Amniotic epithelial cell (primary cell): Measurements from ENCODE around the gene ABHD16A.
"Not testable (repeated sequence)": the region's sequence is repeated elsewhere in the genome, so short reads cannot be mapped to it uniquely, and the experiment has no call there.

Experiments used
- DNase-seq: peaks from one replicate; pipeline ENCODE4 v3.0.0-alpha.2; 2010; ENCODE audit warnings: low read depth

Gene ABHD16A

DNA sequence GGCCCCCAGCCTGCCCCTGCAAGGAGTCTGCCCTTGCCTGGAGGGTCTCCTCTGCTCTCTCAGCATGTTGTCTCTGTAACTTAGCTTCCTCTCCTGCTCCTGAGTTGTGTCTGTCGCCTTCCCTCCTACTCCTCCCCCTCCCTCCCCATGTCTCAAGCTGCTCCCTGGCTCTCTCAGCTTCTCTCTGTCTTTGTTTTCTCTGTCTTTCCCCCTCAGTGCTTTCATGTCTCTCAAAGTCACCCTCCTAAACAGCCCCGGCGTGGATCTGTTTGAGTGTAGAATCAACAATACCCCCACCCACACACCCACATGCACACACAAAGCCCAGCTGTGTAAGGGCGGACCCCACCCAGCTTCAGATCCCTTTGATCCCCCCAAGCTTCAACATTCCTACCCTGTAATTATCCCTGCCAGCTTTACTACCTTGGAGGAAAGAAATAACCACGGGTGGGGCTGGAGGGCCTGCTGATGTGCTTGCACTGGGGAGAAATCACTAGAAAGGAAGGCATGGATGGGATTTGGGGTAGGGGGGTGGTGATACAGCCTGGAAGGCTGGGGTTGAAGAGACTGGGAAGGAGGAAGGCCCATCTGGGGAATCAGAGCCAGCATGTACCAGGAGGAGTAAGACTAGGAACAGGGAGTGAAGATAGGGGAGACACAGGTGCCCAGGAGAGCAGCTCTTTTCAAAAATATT, 11.0 kb upstream of the ABHD16A start:
- no peak for DNase-seq

DNA sequence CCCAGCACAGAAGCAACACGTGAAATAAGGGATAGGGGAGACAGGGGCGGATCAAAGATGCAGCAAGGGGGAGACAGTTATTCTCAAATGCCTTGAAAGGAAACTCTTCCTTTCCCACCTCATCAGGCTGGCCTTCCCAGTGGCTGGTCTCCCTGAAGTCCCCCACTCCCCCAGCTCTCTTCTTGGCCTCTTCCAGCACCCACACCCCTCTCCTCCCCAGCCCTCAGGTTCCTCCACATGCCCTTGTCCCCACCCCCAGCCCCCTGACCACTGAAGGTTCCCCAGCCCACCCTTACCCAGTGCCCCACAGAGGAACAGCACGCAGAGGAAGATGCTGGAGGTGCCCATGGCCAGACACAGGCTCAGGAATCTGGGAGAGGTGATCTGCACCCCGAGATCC, 10.3 kb upstream of the ABHD16A start:
- no peak for DNase-seq

DNA sequence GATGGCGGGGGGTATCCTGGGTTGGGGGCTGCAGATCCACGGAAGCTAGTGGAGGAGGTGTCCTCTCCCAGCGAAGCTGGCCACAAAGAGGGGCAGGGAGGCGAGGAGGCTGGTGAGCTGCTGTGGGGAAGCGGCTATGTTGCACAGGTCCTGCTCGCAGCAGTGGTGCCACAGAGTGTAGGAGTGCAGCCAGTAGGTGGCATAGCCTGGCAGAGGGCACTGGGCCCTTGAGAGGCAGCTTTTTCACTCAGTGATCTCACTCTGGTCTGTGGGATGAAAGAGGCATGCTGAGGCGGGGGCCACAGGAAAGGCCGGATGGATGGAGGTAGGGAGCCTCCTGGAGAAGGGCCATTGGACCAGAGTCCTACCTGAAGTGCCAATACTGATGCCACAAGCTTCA, 9.2 kb upstream of the ABHD16A start:
- DNase-seq: no peak

DNA sequence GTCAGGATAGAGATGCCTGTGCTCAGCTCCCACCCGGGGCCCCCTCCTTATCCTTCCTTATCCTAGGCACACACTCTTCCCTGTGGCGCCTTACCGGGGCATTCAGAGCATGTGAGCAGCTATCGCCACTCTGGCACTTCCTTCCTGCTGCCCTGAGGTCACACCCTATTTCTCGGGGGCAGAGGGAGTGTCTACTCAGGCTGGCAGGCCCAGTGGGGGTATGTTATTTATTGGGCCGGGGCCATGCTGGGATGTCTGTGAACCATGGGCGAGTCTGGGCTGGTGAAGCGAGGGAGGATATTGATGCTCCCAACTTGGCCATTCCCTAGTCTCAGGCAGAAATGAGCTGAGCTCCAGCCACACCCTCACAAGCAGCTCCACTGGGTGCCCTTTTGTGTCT, 8.1 kb upstream of the ABHD16A start:
- DNase-seq: no peak

DNA sequence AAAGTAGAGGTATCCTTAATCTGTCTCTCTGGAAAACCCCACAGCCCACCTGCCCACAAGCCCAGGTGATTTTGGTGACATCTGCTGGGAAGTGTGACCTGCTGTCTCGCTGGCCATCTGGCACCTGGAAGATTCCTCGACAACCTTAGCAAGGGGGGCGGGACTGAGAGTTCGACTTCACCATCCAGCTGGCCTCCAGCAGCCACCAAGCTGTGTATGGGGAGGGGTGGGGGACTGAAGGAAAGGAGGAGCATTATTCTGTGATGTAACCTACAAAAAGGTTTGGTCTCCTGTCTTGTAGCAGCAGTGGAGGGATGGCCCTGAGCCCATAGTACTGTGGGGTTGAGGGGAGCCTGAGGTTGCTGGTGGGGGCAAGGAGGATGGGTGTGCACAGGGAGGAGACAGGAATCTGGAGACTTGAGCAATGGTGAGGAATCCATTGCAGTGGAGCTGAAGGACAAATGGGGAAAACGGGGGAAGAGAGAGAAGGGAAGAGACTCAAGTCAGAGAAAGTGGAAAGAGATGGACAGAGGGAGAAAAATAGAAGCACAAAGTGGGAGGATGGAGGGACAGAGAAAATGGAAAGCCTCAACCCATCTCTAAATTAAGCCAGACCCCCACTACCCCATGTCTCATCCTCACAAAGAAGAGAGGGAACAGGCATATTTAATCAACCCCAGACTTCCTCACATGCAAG, 7.5 kb upstream of the ABHD16A start:
- no peak for DNase-seq

DNA sequence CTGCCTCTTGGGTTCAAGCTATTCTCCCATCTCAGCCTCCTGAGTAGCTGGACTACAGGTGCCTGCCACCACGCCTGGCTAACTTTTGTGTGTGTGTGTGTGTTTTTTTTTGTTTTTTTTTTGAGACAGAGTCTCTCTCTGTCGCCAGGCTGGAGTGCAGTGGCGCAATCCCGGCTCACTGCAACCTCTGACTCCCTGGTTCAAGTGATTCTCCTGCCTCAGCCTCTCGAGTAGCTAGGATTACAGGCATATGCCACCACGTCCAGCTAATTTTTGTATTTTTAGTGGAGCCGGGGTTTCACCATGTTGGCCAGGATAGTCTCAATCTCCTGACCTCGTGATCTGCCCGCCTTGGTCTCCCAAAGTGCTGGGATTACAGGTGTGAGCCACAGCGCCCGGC, 6.0 kb upstream of the ABHD16A start:
- DNase-seq: not testable (repeated sequence)

DNA sequence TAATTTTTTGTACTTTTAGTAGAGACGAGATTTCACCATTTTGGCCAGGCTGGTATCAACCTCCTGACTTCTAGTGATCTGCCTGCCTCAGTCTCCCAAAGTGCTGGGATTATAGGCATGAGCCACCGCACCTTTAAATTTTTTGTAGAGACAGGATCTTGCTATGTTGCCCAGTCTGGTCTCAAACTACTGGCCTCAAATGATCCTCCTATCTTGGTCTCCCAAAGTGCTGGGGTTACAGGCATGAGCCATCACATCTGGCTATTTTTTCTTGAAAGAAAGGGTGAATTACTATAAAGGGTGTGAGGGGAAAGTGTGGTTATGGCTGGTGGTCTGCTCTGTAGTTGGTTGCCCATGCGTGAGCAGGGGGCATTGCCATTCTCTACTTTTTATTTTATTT, 5.1 kb upstream of the ABHD16A start:
- DNase-seq: no peak

DNA sequence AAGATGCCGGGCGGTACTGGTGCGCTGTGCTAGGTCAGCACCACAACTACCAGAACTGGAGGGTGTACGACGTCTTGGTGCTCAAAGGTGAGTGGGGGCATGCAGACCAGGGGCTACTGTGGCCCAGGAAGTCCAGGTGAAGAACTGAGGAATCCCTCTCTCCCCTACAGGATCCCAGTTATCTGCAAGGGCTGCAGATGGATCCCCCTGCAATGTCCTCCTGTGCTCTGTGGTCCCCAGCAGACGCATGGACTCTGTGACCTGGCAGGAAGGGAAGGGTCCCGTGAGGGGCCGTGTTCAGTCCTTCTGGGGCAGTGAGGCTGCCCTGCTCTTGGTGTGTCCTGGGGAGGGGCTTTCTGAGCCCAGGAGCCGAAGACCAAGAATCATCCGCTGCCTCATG, 4.6 kb upstream of the ABHD16A start:
- DNase-seq: no peak

DNA sequence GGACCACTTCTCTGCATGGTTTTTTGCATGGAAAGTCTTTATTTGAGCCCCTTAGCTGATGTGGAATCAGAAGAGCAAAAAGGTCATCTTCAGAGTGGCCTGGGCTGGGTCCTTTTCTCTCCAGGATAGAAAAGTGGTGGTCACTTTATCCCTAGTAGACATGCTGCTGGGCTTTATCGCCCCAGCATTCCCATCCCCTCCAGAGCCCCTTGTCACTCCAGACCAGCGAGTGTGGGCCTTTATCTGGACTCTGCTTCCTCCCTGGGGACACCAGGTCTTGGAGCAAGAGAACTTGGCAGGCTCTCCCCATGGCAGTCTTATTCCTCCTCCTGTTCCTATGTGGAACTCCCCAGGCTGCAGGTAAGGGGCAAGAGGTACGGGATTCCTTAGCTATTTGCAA, 3.5 kb upstream of the ABHD16A start, which contains the start of gene LY6G6F:
Gene LY6G6F (plus strand): TSS at position 268 of the 400 bp plus-strand sequence. CDS start 41 bp downstream, at position 309.
- no peak for DNase-seq

DNA sequence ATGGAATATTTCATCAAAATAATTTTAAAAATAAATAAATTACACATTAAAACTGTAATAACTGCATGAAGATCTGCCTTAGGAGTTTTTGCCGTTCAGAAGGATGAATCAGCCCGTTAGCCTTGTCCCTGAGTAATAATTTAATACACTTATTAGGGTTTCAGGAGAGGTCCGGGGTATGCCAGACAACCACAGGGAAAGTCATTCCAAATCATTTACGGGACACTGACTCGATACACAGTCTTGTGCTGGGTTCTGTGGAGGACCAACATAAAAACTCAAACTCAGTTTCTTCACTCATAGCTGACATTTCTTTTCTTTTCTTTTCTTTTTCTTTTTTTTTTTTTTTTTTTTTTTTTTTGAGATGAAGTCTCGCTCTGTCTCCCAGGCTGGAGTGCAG, 2.8 kb upstream of the ABHD16A start:
- no peak for DNase-seq

DNA sequence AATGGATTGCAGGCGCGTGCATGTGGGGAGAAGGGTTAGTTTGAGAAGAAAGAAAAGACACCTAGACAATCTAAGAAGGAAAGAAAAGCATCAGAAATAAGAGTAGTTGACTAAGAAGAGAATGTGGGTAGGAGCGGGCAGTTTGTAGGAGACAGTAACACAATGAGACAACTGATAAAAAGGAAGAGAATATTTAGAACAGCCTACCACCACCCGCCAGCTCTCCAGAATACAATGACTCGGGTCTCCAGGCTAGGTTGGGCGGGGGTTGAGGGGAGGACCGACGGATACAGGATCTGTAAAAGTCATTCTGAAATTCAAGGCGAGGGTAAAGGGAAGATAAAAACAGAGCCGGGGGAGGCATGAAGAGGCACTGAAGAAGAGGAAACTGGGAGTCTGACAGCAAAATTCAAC, 712 bp downstream of the ABHD16A start:
- no peak for DNase-seq

DNA sequence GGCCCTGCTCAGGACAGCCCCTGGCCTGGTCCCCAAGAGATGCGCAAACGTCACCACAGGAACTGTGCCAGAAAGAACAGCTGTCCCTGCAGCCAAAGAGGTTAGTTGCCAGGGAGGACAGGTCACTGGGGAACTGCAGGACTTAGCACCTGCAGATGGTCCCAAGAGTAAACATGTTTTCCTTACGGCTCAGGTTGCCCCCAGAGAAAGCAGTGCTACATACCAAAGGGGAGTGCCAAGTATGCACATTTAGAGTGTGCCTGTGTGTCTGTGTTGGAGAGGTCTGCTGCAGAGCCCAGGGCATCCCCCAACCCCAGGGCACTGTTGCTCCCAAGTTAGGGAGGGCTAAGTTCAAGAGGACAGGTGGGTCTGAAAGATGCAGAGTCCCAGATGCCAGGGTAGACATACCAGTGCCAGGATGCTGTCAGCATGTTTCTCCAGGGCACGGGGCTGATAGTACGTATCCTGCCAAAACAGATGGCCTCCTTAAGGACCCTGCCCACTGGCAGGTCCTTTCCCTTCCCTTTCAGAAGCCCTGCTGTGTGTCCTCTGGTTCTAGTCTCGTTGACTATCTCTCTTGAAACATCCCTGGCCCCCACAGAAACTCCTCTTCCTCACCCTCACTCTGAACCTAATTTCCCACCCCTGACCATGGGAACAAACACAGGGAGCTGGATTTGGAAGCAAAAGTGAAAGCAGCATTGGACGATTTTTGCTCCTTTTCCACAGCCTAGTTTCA, 1.3 kb downstream of the ABHD16A start:
- DNase-seq: no peak

DNA sequence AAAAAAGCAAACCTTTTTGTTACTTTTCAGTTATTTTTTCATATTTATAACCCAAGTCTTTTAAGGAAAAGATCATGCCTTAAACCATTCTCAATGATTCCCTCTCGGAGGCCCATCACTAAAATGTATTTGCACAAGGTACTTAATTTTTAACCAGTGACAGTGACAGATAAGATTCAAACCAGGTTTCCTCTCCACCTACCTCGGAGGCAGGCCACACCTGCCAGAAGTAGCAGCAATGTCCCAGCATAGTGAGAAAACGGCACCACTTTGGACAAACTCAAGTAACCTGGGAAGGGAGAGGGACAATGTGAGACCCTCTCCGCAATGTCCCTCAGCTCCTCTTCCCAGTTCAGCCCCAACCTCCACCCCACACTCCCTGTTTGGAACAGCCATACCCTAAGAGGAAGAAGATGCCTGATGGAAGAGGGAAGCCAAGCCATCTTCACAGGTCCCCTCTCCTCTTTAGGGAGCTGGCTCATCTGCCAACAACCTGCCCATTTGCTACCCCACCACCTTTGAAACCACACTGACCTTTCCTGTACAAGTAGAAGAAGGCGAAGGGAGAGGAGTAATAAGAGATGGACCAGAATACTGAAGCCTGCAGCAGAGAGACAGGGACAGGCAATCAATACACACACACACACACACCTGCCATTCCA, 2.3 kb downstream of the ABHD16A start:
- no peak for DNase-seq

DNA sequence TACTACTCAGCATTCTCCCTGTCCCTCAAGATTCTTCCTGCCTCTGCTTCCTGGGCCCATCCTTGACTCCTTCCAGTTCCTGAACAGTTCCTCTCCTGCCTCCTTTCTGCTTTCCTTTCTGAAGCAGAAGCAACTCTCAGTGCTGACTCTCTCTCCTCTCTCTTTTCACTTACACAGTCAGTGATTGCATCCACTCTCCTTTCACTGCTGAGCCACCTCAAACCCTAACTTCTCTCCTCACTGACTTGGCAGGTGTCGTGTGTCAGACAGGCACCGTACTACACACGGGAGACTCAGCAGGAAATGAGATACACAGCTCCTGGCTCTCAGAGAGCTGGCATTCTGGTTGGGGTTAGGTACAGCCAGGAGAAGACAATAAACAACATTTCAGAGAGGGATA, 5.6 kb downstream of the ABHD16A start:
- DNase-seq: no peak

DNA sequence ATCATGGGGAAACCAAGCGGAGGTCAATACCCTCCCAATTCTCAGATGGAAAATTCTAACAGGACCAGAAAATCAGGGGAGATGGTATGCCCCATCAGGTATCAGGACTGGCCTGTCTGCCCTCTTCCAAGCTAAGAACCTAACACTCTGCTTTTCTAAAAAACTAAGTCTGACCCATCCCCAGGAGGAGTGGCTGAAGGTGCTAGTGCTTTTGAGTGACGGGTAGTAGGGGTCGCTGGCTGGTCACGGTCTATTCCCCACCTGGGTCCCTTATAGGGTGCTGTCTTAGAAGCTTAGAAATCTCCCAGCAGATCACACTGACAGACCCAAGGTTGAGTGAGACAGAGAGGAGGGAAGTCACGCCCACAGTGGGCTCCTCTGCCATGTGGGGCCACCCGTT, 9.6 kb downstream of the ABHD16A start:
- DNase-seq: no peak

DNA sequence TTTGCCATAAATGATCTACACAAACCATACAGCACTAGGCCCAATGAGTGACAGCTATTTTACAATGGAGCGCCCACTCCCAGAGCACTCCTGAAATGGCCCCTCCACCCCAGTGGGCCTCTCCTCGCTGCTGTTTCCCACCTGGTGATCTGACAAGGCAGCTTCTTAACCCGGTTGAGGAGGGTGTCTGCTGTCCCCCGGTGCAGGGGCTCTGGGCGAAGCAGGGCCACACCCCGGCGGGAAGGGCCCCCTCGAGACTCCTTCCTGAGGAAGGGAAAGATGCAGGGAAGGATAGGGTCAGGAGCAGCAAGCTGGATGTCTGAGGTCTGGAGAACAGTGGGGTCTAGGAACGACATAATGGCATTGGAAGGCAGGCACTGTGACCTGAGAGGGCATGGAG, 10.2 kb downstream of the ABHD16A start:
- no peak for DNase-seq

DNA sequence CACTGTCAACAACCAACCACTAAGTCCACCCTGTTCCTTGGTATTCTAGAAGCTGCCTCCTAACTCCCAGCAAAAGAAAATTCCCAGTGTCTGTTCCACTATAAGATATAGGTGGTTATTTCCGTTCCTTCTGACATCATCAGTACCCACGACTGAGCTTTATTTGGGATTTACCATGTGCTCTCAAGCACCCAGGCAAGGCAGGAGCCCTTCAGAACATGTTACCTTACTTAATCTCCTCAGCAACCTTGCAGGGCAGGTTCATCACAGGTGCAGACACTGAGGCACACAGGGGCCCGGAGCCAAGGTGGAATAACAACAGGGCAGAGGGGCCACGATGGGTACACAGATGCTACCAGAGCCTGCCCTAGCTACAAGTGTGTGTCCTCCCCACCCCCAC, 10.8 kb downstream of the ABHD16A start:
- no peak for DNase-seq

DNA sequence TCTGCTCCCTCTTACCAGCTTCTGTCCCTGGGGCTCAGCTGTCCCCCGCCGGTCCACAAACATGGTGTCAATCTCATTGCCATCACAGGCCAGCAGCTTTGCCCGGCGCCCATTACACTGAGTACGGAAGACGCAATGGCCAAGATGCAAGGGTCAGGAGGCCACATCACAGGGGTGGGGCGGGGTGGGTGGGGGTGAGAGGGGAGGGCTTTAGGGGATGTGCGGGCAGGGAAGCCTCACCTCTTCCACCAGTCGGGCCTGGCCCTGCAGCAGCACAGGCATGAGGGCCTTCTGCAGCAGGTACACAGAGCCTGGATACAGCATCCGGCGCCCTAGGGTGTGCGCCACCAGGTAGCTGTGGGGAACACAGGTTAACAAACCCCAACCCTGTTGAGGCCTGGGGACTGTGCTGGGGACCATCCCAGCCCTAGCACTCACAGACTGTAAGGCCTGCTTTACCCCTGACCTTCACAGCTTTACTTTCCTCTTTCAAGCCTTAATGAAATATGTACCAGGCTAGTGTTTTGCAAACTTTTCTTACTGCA, 11.5 kb downstream of the ABHD16A start:
- no peak for DNase-seq

DNA sequence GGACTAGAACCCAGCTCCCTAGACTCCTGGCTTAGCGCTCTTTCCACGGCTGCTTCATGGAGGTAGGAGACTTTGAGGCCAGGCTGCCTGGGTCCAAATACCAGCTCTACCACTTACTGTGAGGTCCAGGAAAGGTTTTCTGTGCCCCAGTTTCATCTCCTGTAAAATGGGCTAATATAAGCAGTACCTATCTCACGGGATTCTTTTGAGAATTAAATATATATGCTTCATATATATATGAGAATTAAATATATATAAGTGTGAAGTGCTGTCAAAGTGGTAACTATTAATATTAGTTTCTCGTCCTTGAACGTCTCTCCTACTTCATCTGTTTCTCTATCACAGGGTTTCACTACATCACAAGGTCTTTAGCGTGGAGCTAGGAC, 12.1 kb downstream of the ABHD16A start:
- no peak for DNase-seq

DNA sequence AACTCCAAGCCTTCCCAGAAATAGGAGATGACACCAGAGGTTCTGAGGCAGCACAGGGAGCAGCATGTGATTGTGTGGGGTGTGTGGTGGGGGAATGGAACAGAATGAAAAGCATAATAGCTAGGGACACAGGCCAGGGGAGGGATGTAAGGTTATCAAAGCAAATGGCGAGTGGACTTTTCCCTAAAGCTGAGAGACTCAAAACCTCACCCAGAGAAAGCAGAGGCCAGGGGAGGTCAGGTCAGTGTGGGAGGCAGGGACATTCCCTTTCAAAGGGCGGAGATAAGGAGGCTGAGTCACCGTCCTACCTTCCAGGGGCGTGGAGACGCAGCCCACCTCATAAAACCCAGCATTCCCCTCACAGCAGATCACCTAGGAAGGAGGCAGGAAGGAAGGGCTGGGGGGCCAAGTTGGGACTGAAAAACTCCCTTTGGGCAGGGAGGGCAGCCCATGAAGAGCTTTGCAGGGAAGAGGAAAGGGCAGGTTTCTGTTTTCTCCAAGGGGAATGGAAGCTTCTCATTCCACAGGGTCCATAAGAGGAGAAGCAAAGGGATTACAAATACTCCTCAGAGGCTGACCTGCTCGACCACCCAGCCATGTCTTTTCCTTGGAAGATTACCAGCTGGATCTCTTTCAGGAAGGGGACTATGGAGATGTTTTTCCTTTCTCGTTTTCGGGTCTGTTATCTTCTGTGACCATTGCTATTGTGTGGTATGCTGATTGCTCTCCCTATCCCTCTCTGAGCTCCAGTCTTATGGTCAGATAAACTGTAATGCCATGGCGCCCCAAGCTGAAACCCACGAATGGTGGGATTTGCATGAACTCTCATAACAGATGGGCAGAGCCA, 12.7 kb downstream of the ABHD16A start:
- peak; percentile 81 for DNase-seq
